GM12801 (cell line): ENCODE measurements around the gene PARD3B.

ENCODE experiments used
- CTCF ChIP-seq: IDR thresholded peaks from one replicate; pipeline ENCODE4 v1.5.1; 2011; ENCODE audit warnings: control low read depth; ENCODE audit not compliant: insufficient read length; ENCODE audit errors: extremely low read depth

PARD3B gene

DNA sequence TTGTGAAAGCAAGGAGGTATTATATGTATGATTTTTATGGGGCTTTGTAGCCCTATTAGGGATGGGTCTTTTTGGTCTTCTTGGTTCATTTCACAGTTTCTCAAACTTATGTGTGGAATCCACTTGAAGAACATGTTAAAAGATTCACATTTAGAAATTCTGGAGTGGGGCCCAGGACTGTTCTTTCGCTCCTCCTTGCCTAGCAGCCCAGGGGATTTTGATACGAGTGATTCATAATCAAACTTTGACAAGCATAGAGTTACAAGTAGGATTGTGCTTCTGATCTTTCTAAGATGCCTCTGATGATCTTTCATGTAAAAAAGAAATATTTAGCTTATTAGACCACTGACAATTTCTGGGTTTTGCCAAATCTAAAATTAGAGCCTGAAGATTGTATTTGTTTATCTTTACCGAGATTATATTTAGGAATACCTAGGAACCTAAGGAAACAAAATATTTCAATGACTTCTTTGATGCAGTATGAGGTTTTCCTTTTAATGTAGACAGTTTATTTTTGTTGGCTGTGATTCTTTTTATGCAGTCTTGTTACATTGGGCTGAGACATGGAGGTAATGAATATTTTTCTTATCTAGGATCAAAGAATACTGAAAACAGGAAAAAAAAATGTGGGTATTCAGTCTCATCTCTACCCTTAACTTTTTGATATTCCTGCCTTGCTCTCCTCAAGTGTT lies 324.0 kb downstream of the PARD3B start:
- TF ChIP-seq CTCF = no peak

GRCh38 chr2:204870053-204870452 lies 324.8 kb downstream of the PARD3B start:
- TF ChIP-seq CTCF = no peak

DNA sequence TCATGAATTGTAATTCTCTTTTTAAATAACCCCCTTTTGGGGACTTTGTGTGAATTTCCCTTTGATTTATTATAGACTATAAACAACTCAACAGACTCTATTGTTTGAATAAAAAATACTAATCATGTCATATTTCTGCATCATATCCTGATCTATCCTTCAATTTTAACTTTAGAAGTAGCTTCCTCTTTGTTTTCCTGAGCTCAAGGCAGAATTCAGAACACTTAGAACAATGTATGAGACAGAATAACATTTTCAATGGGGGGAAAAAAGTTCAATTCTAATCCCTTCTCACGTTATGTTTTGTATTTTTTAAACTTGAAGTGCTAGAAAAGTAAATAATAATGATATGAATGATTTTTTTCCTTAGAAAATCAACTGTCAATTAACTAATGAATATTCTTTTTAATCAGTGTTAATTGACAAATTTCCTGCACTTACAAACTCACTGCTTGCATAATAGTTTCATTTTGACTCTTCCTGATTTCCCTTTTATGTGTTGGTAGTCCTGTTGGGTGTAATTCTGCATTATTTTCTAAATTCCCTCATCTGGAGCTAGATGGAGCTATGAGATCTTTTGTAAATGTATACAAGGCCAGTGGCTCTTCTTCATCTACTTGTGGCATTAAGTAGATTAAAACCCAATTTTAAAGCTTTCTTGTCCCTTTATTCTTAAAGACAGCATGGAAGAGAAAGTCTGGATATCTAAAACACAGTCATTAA lies 326.1 kb downstream of the PARD3B start:
- no peak for TF ChIP-seq CTCF

GRCh38 chr2:204876311-204876710 lies 331.0 kb downstream of the PARD3B start:
- no peak for TF ChIP-seq CTCF

DNA sequence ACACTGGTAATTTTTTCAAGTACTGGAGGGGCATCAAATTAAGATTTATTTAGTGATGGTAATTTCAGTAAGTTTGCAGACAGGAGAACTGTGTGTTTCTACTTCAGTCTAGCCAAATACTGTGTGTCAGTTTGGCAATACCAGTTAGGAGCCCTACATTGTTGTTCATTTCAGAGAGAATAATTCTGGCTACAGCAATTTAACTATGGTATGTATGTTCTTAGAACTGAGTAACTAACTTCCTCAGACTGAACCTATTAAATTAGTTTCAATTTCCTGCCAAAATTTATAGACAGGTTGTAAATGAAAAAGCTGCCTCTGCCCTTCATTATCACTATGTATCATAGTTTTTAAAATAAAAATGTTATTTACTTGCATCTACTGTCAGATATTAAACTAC lies 332.4 kb downstream of the PARD3B start:
- TF ChIP-seq CTCF = no peak

DNA sequence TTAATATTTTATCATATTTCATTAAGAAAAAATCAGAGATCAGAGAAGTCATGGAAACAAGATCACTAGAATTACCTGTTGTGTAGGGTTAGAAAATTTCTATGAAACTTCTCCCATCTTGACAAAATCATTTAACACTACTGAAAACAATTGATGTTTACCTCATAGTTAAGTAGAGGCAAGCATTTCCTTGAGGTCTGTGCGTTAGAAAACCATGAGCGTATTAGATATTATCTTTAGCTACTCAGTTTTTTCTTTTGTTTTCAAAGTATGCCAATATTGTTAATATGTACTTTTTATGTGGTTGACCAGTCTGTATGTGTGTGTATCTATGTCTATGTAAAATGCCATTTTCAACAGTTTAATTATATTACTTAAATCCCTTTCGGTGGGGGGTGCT lies 335.7 kb downstream of the PARD3B start:
- no peak for TF ChIP-seq CTCF

GRCh38 chr2:204881655-204882054 lies 336.4 kb downstream of the PARD3B start:
- no peak for TF ChIP-seq CTCF
